H1 (cell line): ENCODE results near the gene B3GALT6. TPM values are rescaled to one million over a fixed set of nuclear protein-coding genes. Genes with fewer than 3 reads are reported as not detected.

Experiments
- KDM1A ChIP-seq: fragments of 200-600, 300-600 bp; sonication (generic); IDR thresholded peaks from 2 replicates; pipeline ENCODE4 v1.7.1; 2016; ENCODE audit warnings: mild to moderate bottlenecking, low read length, borderline replicate concordance
- POLR2AphosphoS5 ChIP-seq: IDR thresholded peaks from 2 replicates; pipeline ENCODE4 v1.6.1; 2011; ENCODE audit warnings: low read depth, low read length
- polyA plus RNA-seq, 7 experiments: library from polyadenylated mRNA; depleted of rRNA in 3 of 7; stranded (reverse) in 5 of 7; unstranded in 2 of 7; fragments of >200 nt in 5 of 7; fragments of 200-250 nt in 2 of 7; gene quantifications; 1 replicate in 5 of 7; 2 replicates in 1 of 7; 4 replicates in 1 of 7; pipeline versions ENCODE4 v1.2.1 to v1.2.3, GENCODE V29; 2011 to 2013; ENCODE audit warnings: missing spikeins in 2 of 7, mixed read lengths in 2 of 7
- total RNA-seq: library from RNA; stranded (reverse); fragmentation: NEBNext Ultra II Directional; extraction: Animal tissue kit (Norgen Biotek cat#: 25700); gene quantifications from 2 replicates; pipeline ENCODE4 v1.2.1, GENCODE V29; 2021
- TF ChIP-seq, protein P1 (sequence below): fragments of 300-600 bp; sonication (generic); IDR thresholded peaks from 2 replicates; pipeline ENCODE4 v1.7.1; 2012; ENCODE audit warnings: low read length, moderate library complexity, mild to moderate bottlenecking, inconsistent platforms; ENCODE audit not compliant: insufficient replicate concordance

B3GALT6 gene
- total and polyA plus RNA-seq, 2 of the 8 experiments (the other 6 are each of a cell fraction or from before 2014, with no cell fraction given), result 18.4 to 20.4 TPM

DNA sequence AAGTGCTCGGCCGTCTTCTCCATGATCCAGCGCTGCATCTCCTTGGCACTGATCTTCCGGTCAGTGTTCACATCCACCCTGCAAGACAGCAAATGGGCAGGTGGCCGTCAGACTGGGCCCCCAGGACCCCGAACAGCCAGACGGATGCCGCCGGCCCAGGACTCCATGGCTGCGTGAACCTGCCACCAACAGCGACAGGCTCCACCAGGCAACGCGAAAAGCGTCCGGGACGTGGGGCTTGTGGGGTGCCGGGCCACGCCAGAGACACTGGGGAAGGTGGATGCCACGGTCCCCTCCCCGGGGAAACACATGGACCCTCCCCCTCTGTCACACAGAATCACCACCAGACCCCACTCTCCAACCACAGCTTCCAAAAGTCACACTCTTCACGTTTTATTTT lies 8.1 kb upstream of the B3GALT6 start (continued):
- TF ChIP-seq, protein P1, sequence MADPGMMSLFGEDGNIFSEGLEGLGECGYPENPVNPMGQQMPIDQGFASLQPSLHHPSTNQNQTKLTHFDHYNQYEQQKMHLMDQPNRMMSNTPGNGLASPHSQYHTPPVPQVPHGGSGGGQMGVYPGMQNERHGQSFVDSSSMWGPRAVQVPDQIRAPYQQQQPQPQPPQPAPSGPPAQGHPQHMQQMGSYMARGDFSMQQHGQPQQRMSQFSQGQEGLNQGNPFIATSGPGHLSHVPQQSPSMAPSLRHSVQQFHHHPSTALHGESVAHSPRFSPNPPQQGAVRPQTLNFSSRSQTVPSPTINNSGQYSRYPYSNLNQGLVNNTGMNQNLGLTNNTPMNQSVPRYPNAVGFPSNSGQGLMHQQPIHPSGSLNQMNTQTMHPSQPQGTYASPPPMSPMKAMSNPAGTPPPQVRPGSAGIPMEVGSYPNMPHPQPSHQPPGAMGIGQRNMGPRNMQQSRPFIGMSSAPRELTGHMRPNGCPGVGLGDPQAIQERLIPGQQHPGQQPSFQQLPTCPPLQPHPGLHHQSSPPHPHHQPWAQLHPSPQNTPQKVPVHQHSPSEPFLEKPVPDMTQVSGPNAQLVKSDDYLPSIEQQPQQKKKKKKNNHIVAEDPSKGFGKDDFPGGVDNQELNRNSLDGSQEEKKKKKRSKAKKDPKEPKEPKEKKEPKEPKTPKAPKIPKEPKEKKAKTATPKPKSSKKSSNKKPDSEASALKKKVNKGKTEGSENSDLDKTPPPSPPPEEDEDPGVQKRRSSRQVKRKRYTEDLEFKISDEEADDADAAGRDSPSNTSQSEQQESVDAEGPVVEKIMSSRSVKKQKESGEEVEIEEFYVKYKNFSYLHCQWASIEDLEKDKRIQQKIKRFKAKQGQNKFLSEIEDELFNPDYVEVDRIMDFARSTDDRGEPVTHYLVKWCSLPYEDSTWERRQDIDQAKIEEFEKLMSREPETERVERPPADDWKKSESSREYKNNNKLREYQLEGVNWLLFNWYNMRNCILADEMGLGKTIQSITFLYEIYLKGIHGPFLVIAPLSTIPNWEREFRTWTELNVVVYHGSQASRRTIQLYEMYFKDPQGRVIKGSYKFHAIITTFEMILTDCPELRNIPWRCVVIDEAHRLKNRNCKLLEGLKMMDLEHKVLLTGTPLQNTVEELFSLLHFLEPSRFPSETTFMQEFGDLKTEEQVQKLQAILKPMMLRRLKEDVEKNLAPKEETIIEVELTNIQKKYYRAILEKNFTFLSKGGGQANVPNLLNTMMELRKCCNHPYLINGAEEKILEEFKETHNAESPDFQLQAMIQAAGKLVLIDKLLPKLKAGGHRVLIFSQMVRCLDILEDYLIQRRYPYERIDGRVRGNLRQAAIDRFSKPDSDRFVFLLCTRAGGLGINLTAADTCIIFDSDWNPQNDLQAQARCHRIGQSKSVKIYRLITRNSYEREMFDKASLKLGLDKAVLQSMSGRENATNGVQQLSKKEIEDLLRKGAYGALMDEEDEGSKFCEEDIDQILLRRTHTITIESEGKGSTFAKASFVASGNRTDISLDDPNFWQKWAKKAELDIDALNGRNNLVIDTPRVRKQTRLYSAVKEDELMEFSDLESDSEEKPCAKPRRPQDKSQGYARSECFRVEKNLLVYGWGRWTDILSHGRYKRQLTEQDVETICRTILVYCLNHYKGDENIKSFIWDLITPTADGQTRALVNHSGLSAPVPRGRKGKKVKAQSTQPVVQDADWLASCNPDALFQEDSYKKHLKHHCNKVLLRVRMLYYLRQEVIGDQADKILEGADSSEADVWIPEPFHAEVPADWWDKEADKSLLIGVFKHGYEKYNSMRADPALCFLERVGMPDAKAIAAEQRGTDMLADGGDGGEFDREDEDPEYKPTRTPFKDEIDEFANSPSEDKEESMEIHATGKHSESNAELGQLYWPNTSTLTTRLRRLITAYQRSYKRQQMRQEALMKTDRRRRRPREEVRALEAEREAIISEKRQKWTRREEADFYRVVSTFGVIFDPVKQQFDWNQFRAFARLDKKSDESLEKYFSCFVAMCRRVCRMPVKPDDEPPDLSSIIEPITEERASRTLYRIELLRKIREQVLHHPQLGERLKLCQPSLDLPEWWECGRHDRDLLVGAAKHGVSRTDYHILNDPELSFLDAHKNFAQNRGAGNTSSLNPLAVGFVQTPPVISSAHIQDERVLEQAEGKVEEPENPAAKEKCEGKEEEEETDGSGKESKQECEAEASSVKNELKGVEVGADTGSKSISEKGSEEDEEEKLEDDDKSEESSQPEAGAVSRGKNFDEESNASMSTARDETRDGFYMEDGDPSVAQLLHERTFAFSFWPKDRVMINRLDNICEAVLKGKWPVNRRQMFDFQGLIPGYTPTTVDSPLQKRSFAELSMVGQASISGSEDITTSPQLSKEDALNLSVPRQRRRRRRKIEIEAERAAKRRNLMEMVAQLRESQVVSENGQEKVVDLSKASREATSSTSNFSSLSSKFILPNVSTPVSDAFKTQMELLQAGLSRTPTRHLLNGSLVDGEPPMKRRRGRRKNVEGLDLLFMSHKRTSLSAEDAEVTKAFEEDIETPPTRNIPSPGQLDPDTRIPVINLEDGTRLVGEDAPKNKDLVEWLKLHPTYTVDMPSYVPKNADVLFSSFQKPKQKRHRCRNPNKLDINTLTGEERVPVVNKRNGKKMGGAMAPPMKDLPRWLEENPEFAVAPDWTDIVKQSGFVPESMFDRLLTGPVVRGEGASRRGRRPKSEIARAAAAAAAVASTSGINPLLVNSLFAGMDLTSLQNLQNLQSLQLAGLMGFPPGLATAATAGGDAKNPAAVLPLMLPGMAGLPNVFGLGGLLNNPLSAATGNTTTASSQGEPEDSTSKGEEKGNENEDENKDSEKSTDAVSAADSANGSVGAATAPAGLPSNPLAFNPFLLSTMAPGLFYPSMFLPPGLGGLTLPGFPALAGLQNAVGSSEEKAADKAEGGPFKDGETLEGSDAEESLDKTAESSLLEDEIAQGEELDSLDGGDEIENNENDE, result no peak
- no peak for TF ChIP-seq POLR2AphosphoS5
- no peak for TF ChIP-seq KDM1A
